ENCODE data around the gene PKNOX1.
A peak's percentile ranks its signal among the peaks of the same experiment; 100 is the strongest.
"Not testable (repeated sequence)": the region's sequence is repeated elsewhere in the genome, so short reads cannot be mapped to it uniquely, and the experiment has no call there.

PKNOX1 gene

DNA sequence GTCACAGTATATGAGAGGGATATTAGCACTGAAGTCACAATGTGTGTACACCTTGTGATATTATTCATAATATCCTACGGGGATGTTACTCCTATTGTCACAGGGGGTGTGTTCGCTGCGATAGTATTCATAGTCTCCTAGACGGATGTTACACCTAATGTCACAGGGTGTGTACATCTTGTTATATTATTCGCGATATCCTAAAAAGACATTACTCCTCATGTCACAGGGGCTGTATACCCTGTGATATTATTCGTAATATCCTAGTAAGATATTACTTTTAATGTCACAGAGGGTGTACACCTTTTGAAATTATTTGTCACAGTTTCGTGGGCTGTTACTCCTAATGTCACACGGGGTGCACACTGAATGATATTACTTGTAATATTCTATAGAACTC lies 23.2 kb upstream of the PKNOX1 start:
- DNase-seq, result not testable (repeated sequence)

DNA sequence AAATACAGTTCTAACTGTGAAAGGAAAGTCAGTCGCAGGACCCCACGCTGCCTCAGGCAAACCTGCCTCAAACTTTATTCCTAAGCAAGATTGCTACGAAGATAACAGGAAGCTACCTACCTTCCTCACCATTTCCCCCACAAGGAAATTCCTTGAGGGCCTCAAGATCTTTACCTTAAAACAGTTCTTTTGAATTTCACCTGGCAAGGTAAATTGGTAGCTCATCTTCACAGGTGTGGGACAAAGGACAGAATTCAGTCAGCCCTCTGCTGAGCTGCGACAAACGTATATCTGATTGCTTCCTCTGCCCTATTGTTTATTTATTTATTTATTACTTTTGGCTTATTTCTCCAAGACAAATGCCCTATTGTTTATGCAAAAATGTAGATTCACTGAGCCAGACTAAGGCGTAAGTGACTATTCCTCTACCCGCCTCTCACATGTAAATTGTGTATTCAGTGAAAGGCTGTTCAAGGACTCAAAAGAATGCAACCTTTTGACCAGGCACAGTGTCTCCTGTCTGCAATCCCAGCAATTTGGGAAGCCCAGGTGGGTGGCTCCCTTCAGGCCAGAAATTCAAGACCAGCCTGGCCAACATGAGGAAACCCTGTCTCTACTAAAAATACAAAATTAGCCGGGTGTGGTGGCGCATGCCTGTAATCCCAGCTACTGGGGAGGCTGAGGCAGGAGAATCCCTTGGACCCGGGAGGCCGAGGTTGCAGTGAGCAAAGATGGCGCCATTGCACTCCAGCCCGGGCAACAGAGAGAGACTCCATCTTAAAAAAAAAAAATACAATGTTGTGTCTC lies 17.3 kb upstream of the PKNOX1 start:
- DNase-seq, result no peak

DNA sequence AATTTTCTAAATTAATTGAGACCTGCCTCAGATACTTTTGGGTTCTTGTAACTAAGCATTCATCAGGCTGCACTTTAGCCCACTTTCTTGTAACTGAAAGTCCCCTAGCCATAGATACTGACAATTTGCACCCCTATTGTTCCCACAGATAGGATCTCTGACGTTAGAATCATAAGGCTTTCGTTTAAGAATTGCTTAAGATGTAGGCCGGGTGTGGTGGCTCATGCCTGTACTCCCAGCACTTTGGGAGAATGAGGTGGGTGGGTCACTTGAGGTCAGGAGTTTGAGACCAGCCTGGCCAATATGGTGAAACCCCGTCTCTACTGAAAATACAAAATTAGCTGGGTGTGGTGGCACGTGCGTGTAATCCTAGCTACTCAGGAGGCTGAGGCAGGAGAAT lies 16.2 kb upstream of the PKNOX1 start:
- not testable (repeated sequence) for DNase-seq

DNA sequence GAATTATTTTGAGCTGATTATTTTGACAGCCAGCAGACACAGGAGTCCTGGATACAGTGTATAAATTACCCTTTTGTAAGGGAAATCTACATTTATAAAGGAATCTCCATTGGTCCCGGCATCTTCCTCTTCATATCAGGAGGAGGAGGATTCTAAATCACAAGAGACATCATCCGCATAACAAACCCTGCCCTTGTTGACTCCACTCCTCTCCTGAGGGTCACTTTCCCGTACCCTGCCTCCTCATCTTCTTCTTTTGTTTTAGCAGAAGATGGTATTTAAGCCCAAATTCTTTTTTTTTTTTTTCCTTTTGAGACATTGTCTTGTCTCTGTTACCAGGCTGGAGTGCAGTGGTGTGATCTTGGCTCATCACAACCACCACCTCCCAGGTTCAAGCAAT lies 14.6 kb upstream of the PKNOX1 start:
- no peak for DNase-seq

DNA sequence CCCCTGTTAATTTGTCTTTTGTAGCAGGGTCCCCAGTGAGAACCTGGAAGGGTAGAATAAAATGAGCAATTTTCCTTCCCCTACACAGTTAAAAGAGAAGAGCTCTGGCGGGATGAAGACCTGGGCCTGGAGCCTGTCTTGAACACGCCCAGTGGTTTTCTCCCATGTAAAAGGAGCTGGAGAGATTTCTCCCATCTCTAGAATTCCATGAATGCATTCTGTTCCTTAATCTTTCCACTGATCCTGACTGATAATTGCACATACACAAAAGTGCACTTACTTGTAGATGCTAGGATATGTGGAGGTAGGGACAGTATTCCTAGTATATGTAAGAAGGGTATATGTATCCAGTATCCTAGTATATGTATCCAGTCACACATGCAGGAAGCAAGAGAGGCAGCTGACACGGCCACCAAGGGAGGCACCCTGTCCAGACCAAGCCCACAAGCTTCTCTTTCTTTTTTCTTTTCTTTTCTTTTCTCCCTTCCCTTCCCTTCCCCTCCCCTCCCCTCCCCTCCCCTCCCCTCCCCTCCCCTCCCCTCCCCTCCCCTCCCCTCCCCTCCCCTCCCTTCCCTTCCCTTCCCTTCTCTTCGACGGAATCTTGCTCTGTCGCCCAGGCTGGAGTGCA lies 11.9 kb upstream of the PKNOX1 start:
- no peak for DNase-seq

DNA sequence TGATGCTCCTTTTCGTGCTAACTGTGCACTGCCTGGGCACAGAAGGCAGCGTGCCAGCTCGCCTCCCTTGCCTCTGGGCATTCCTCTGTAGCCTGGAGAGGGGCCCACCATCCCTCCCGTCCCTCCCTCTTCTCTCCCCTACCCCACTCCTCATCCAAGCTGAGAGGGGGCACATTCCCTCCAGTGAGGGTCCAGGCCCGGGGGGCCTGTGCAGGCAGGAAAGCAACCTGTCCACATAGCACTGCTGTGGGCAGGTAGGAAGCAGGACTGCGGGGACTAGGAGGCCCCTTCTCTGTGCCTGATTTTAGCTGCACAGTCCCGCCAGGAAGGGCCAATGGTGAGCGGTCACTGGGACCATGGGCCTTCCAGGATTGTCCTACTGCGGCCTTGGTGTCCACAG lies 10.3 kb upstream of the PKNOX1 start:
- no peak for DNase-seq

DNA sequence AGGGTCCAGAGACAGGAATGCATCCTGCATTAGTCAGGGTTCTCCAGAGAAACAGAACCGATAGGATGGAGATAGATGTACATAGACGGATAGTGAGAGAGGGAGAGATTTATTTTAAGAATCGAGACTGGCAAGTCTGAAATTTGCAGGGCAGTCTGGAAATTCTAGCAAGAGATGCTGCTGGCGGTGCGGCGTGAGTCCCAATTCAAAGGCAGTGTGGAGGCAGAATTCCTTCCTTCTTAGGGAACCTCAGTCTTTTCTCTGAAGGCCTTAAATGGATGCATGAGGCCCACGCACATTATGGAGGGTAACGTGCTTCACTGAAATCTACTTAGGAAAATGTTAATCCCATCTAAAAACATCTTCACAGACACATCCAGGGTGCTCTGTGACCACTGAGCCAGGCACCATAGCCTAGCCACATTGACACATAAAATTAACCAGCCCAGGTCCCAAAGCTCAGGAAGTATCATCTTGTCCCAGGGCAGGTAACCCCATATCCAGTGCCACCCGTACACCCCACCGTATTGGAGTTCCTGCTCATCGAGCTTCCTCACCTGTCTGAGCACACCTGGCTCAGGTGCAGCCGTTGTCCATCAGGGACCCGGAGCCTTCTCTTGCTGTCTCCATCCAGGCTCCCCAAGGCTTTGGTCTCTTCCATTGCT lies 9.7 kb upstream of the PKNOX1 start:
- DNase-seq, result no peak

DNA sequence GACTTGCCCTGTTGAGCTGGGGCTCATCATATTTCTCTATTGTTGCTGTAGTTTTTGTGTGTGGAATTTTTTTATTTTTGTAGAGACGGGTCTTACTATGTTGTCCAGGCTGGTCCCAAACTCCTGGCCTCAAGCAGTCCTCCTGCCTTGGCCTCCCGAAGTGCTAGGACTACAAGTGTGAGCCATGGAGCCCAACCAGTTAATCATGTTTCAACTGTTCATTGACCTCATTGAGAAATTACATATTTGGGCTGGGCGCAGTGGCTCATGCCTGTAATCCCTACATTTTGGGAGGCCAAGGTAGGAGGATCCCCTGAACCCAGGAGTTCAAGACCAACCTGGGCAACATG lies 9.2 kb upstream of the PKNOX1 start:
- DNase-seq, result no peak

DNA sequence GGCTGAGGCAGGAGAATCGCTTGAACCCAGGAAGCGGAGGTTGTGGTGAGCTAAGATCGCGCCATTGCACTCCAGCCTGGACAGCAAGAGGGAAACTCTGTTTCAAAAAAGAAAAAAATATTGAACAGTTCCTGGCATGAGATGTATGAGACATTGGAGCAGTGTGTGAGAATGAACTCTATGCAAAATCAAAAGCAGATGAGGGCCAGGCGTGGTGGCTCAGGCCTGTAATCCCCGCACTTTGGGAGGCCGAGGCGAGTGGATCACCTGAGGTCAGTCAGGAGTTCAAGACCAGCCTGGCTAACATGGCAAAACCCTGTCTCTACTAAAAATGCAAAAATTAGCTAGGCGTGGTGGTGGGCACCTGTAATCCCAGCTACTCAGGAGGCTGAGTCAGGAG lies 6.7 kb upstream of the PKNOX1 start:
- DNase-seq, result not testable (repeated sequence)

DNA sequence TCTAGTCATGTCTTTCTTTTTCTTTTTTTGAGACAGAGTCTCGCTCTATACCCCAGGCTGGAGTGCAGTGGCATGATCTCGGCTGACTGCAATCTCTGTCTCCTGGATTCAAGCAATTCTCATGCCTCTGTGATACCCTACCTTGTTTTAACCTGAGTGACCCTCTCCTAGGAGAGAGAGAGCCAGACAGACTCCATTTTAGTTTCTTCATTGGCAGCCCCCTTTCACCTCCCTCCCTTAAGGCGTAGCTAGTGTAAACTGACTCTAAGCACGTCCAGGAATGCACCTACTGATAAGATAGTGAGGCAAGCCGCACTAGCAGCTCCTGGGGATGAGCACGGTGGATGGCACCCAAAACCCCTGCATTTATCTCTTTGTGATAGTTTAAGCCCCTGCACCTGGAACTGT lies 5.2 kb upstream of the PKNOX1 start:
- DNase-seq, result no peak

DNA sequence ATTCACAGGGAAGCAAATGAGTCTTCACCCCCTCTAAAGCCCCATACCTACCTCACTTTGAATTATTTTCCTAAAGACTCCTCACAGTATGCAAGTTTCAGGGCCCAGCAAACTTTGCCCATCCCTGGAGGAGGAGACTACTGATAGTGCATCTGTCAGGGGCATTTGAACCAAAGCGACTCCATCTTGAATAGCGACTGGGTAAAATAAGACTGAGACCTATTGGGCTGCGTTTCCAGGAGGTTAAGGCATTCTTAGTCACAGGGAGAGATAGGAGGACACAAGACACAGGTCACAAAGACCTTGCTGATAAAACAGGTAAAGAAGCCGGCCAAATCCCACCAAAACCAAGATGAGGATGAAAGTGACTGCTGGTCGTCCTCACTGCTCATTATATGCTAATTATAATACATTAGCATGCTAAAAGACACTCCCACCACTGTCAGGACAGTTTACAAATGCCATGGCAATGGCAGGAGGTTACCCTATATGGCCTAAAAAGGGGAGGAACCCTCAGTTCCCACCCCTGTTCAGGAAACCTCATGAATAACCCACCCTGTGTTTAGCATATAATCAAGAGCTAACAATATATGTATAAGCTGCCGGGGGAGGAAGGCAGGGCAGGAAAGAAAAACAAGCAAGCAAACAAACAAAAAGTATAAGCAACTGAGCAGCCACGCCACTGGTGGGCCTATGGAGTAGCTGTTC lies 3.3 kb upstream of the PKNOX1 start:
- no peak for DNase-seq

DNA sequence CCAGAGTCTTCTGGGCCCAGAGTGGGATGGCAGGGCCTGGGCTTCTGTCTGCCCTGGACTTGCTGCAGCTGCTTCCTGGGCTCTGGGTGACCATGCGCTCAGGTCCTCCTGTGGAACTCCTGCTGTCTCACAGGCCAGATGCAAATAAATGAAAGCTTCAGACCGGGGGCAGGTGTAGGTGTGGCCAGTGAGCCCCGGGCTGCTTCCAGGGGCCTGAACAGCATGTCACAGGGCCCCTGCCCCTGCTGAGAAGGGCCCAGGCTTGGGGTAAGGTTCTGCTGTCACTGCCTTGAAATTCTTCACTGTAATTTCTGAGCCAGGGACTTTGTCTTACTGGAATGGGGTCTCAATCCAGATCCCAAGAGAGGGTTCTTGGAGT lies 2.5 kb upstream of the PKNOX1 start:
- DNase-seq, result no peak

DNA sequence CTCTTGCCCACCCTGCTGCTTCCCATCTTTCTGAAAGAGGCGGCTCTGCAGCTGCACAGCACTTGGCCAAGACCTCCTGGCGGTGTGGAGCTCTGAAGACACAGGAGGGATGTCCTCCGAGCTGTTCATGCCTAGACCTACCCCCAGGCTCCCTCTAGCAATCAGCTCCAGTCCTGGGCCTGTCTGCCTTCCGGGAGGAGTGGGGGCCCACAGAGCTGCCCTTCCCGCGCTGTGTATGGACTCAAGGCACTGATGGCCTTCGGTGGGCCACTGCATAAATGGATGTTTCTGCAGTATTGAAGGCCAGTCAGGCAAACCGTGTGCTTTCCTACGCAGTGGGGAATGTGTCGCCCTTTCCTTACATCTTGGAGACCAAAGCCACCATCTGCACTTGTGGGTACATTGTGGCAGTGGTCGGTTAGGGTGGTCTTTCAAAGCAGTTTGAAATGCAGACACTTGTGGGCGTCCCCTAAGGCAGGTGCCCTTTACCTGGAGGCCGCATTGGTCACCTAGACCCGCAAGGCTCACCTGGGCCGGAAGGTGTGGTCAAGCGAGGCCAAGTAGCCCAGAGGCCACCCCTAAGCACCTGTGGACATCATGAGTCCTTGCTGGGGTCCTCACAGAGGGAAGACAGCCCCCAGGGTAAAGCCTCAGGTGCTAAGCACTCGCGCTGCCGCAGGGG lies 912 bp upstream of the PKNOX1 start:
- DNase-seq, result no peak

DNA sequence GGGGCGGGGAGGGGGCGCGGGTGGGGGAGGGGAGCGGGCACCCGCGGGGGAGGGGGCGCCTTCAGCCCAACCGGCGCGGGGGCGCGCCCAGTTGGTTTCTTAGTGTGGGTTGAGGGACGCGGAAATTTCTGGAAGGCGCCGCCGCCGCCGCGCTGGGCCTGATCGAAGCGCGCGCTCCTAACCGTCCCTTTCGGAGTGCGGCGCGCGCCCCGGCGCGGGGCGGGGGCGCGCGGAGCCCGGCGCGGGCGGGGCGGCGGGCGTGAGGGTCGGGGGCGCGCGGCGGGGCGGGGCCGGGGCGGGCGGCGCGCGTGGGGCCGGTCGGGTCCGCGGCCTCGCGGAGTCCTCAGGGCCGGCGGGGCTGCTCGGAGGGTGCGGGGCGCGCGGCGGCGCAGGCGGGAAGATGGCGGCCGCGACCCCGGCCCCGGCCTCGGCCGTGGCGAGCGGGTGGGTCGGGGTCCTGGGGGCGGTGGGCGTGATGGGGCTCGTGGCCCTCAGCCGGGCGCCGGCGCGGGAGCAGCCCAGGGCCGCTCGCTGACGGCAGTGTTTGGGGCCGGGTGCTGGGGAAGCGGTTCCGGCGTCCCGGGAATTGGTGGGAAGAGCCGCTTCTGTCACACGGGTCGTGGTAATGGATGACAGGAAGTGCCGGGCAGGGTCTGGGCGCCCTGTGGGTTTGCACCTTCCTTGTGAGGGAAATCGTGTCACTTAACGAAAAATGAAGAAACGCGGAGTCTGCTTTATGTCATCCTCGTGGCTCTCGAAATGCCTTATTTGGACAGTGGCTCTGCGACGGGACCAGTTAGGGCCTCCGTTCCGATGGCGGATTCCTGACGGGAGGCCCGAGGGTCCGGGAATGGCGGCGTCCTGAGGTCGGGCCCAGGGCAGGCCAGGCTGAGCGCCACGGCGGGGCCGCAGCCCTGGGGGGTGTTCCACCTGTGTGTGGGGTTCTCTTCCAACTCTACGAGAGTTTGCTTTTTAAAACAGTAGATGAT lies 764 bp downstream of the PKNOX1 start:
- DNase-seq, result peak; percentile 36

DNA sequence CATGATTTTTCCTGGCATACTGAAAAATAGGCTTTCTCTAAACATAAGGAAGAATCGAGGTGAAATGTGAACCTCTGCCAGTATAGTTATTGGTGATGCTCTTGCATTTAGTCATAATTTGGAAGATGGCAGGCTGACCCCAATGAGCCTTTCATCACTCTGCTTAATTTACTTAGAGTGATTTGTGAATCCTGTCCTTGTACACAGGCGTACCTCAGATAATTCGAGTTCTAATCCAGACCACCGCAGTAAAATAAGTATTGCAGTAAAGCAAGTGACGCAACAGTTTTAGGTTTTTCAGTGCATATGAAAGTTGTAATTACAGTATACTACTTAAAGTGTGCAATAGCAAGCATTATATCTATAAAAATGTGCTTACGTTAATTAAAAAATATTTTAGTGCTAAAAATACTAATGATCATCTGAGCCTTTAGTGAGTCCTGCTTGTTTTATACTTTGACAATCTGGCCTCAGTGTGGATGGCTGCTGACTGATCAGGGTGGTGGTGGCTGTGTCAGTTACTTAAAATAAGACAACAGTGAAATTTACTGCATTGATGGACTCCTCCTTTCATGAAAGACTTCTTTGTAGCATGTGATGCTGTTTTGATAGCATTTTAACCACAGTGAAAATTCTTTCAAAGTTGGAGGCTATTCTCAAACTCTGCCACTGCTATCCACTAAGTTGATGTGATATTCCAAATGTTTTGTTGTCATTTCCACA lies 1.7 kb downstream of the PKNOX1 start:
- DNase-seq, result no peak

DNA sequence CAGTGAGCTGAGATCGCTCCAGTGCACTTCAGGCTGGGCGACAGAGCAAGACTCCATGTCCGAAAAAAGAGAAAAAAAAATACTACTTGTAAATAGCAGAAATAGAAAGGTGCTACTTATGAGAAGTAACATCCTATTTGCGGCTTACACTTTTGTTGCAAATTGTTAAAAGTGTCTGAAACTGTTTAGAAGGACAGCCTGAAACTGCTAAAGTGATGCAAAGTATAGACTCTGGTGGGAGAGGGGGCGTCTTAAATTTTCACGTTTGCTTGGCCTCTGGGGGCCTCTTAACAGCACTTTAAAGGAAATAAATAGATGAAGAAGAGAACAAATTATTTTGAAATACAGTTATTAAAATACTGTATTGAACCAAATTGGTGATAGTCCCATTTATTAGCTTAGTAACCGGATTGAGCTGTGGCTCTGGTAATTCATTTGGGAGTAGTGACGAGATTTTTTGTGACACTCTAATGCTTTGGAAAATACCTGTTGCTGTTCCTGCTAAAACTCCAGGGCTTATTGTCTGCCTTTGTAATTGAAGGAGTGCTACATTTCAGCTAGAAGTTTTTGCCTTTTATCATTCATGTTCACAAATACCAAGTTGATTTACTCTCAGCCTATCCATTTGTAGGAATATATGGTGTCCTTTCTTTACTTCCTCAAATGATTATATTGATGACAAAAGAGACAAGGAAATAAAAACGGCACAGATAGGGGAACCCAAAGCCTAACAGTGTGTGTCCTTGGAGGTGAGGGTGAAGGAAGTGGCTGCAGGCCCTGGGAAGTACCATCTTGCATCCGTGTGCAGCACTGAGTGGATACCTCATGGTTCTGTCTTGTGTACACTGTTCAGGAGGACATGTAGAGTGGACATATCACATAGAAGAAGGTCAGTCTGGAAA lies 6.2 kb downstream of the PKNOX1 start:
- DNase-seq, result no peak

DNA sequence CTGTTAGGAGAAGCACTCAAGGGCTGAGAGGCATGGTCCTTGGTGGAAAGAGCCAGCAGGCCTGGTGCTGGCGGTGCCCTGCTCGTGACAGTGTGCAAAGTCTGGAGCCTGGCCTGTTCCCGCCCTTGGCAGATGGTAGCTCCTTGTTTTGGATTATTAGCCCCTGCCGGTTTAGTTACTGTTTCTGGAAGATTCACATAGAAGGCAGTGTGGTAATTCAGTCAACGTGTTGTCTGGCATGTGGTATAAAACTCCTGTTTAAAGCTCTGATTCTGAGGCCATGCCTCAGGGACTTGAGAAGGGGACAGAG lies 6.8 kb downstream of the PKNOX1 start:
- DNase-seq, result no peak

DNA sequence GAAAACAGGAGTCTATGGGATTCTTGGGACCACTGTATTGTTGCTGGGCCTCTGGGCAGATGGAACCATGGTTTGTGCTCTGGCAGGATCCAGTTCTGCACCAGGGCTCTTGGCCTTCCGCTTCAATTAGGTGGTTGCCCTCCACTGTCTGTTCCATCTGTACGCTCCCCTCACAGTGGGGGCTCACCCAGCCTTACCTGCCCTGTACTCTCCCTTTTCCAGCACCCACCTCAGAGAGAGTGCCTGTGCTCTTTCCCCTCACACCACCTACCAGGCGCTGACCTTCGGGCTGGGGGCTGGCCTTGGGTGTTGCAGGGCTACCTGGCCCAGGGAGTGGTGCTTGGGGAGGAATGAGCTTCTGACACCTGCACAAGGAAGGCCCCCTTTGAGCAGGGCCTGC lies 7.5 kb downstream of the PKNOX1 start:
- DNase-seq, result no peak

DNA sequence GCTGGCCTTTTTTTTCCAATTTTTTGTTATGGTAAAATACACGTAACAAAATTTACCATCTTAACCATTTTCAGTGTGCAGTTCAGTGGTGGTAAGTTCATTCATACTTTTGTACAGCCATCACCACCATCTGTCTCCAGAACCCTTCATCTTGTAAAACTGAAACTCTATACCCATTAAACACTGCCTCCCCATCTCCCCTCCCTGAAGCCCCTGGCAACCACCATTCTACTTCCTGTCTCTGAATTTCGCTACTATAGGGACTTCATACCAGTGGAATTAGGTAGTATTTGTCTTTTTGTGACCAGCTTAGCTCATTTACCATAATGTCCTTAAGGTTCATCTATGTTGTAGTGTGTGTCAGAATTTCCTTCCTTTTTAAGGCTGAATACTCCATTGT lies 8.7 kb downstream of the PKNOX1 start:
- no peak for DNase-seq

DNA sequence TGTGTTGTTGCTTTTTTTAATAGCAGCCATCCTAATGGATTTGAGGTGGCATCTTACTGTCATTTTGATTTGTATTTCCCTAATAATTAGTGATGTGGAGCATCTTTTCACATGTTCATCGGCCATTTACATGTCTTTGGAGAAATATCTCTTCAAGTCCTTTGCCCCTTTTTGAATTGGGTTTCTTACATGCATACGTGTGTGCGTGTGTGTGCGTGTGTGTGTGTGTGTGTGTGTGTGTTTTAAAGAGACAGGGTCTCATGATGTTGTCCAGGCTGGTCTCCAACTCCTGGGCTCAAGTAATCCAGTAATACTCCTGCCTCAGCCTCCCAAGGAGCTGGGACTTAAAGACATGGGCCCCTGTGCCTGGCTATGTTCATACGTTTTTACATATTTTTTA lies 9.5 kb downstream of the PKNOX1 start:
- DNase-seq, result no peak

Data from central memory CD4-positive, alpha-beta T cell (primary cell).